ENCODE data around the gene ATP8A1. TPM values are rescaled to one million over a fixed set of nuclear protein-coding genes. Genes with fewer than 3 reads are reported as not detected.

ATP8A1 gene
- total RNA-seq, 2 donors from 2014 or later, result 37.4 to 70.9 TPM

GRCh38 chr4:42547805-42548204 lies 109.1 kb downstream of the ATP8A1 start:
- WGBS, 2 donors, result 78 to 87% methylated on average over 3 of the region's 3 CpGs

GRCh38 chr4:42543762-42544161 lies 113.1 kb downstream of the ATP8A1 start:
- no peaks in the 10 kb centered on the region for H3K27me3 ChIP-seq
- no peak for ATAC-seq
- intact Hi-C loops (cut with DNase I), result no loop called here
- no peaks in the 10 kb centered on the region for H3K4me1 ChIP-seq
- no peak for DNase-seq
- TF ChIP-seq POLR2A (IDR thresholded peaks at IDR 0.05) (no peak), CTCF (IDR thresholded peaks at IDR 0.05) (no peak)
- H3K4me3 ChIP-seq, result no peak overlapping the region
- H3K27ac ChIP-seq, result no peak overlapping the region
- H3K9me3 ChIP-seq, result no peaks in the 10 kb centered on the region
- no peaks in the 10 kb centered on the region for H3K36me3 ChIP-seq (replicated peaks in 1 of 2; ENCODE audit: insufficient read depth in 1 of 2, low read depth in 2 of 2)
- WGBS, 2 donors, result 97 to 100% methylated on average over 2 of the region's 2 CpGs

More at GRCh38 chr4:42547805-42548204, 109.1 kb downstream of the ATP8A1 start:
- TF ChIP-seq POLR2A (IDR thresholded peaks at IDR 0.05), result no peak
- no peak for TF ChIP-seq CTCF (IDR thresholded peaks at IDR 0.05)
- no peak overlapping the region for H3K4me3 ChIP-seq
- intact Hi-C loops (cut with DNase I), result no loop called here
- H3K9me3 ChIP-seq, result no peaks in the 10 kb centered on the region
- ATAC-seq (no peak), DNase-seq (no peak)
- no peaks in the 10 kb centered on the region for H3K4me1 ChIP-seq
- no peaks in the 10 kb centered on the region for H3K36me3 ChIP-seq (replicated peaks in 1 of 2; ENCODE audit: insufficient read depth in 1 of 2, low read depth in 2 of 2)
- no peak overlapping the region for H3K27ac ChIP-seq
- no peaks in the 10 kb centered on the region for H3K27me3 ChIP-seq

GRCh38 chr4:42543126-42543525 lies 113.8 kb downstream of the ATP8A1 start:
- DNase-seq (no peak), ATAC-seq (no peak)
- Histone ChIP-seq H3K9me3 (no peaks in the 10 kb centered on the region), H3K27ac (no peak overlapping the region), H3K4me3 (no peak overlapping the region), H3K36me3 (replicated peaks in 1 of 2; ENCODE audit: insufficient read depth in 1 of 2, low read depth in 2 of 2) (no peaks in the 10 kb centered on the region), H3K4me1 (no peaks in the 10 kb centered on the region), H3K27me3 (no peaks in the 10 kb centered on the region)
- intact Hi-C loops (cut with DNase I), result no loop called here
- WGBS, 2 donors, result 84 to 89% methylated on average over 1 of the region's 1 CpG
- no peak for TF ChIP-seq CTCF (IDR thresholded peaks at IDR 0.05)
- TF ChIP-seq POLR2A (IDR thresholded peaks at IDR 0.05), result no peak

GRCh38 chr4:42541647-42542046 lies 115.3 kb downstream of the ATP8A1 start:
- no peak for TF ChIP-seq POLR2A (IDR thresholded peaks at IDR 0.05)
- no peak for TF ChIP-seq CTCF (IDR thresholded peaks at IDR 0.05)
- H3K4me3 ChIP-seq, result no peak overlapping the region
- ATAC-seq (no peak), DNase-seq (no peak)
- 91 to 96% methylated on average over 1 of the region's 1 CpG for WGBS, 2 donors
- H3K4me1 ChIP-seq, result no peaks in the 10 kb centered on the region
- H3K27me3 ChIP-seq, result no peaks in the 10 kb centered on the region
- no peaks in the 10 kb centered on the region for H3K9me3 ChIP-seq
- no peak overlapping the region for H3K27ac ChIP-seq
- no peaks in the 10 kb centered on the region for H3K36me3 ChIP-seq (replicated peaks in 1 of 2; ENCODE audit: insufficient read depth in 1 of 2, low read depth in 2 of 2)
- intact Hi-C loops (cut with DNase I), result no loop called here

GRCh38 chr4:42533042-42533441 lies 123.9 kb downstream of the ATP8A1 start:
- WGBS, 2 donors, result 79 to 94% methylated on average over 3 of the region's 3 CpGs
- H3K27ac ChIP-seq, result no peak overlapping the region
- intact Hi-C loops (cut with DNase I), result no loop called here
- no peak overlapping the region for H3K4me3 ChIP-seq
- TF ChIP-seq CTCF (IDR thresholded peaks at IDR 0.05) (no peak), POLR2A (IDR thresholded peaks at IDR 0.05) (no peak)
- no peaks in the 10 kb centered on the region for H3K27me3 ChIP-seq
- H3K36me3 ChIP-seq (replicated peaks in 1 of 2; ENCODE audit: insufficient read depth in 1 of 2, low read depth in 2 of 2), result no peaks in the 10 kb centered on the region
- no peaks in the 10 kb centered on the region for H3K9me3 ChIP-seq
- ATAC-seq, result no peak
- no peaks in the 10 kb centered on the region for H3K4me1 ChIP-seq
- DNase-seq, result no peak

Data from body of pancreas (tissue), 4 donors.